Ectodermal cell (in vitro differentiated cells): ENCODE data around the gene TLL2.

Source experiments
- H3K27ac ChIP-seq: 2 replicates; pipeline ENCODE4 v1.7.0; 2013; ENCODE audit warnings: mild to moderate bottlenecking, low read depth, low read length; ENCODE audit not compliant: insufficient read depth, poor library complexity, severe bottlenecking
- H3K27me3 ChIP-seq: 2 replicates; pipeline ENCODE4 v1.7.0; 2013; ENCODE audit warnings: mild to moderate bottlenecking, low read length; ENCODE audit not compliant: insufficient read depth, control insufficient read depth, poor library complexity, severe bottlenecking
- H3K36me3 ChIP-seq: one replicate; pipeline ENCODE4 v1.7.0; 2013; ENCODE audit warnings: low read length; ENCODE audit not compliant: control insufficient read depth, insufficient read depth
- H3K4me1 ChIP-seq: one replicate; pipeline ENCODE4 v1.7.0; 2013; ENCODE audit warnings: low read length; ENCODE audit not compliant: control insufficient read depth, insufficient read depth
- H3K4me3 ChIP-seq: 2 replicates; pipeline ENCODE4 v1.7.0; 2013; ENCODE audit warnings: low read depth, low read length, control low read depth; ENCODE audit not compliant: insufficient read depth
- H3K9me3 ChIP-seq: 2 replicates; pipeline ENCODE4 v1.7.0; 2013; ENCODE audit warnings: mild to moderate bottlenecking, low read length, moderate library complexity; ENCODE audit not compliant: control insufficient read depth
- WGBS, 2 experiments: methylation state at CpG; one replicate each; pipeline ENCODE4 v1.1.7; 2013; ENCODE audit warnings: missing lambda C conversion rate in 2 of 2; 5-methylcytosine and 5-hydroxymethylcytosine counted together

TLL2 gene

DNA sequence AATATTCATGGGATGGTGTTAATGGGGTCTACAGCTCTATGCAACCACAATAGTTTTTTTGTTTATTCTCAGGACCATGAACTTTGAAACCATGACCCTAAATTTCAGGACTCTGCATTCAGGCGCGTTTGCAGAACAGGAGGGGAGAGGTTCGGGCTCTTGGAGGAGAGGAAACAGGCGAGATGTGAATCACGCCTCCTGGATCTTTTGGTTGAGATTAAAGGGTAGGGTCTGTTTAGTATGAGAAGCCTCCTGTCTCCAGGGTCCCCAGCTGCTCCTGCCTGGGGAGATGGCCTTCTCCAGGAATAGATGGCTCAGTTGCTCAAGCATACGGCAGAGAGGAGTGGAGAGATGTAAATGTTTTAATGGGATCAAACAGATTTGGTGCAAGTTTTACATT, 18.2 kb downstream of the TLL2 start:
- Histone ChIP-seq H3K27me3 (no peaks in the 10 kb centered on the region), H3K36me3 (no peaks in the 10 kb centered on the region), H3K27ac (no peak overlapping the region), H3K4me3 (no peak overlapping the region), H3K9me3 (no peaks in the 10 kb centered on the region), H3K4me1 (no peaks in the 10 kb centered on the region)
- 93 to 94% methylated on average over 6 of the region's 6 CpGs for WGBS, 2 experiments

- H3K4me1 ChIP-seq, result no peaks in the 10 kb centered on the region
- H3K27me3 ChIP-seq, result no peaks in the 10 kb centered on the region
- H3K27ac ChIP-seq, result no peak overlapping the region
- no peaks in the 10 kb centered on the region for H3K36me3 ChIP-seq
- WGBS, 2 experiments, result 91% methylated on average over 4 of the region's 4 CpGs
- H3K9me3 ChIP-seq, result no peaks in the 10 kb centered on the region
- H3K4me3 ChIP-seq, result no peak overlapping the region
These were observed 19.0 kb downstream of the TLL2 start for GRCh38 chr10:96494694-96495093.

DNA sequence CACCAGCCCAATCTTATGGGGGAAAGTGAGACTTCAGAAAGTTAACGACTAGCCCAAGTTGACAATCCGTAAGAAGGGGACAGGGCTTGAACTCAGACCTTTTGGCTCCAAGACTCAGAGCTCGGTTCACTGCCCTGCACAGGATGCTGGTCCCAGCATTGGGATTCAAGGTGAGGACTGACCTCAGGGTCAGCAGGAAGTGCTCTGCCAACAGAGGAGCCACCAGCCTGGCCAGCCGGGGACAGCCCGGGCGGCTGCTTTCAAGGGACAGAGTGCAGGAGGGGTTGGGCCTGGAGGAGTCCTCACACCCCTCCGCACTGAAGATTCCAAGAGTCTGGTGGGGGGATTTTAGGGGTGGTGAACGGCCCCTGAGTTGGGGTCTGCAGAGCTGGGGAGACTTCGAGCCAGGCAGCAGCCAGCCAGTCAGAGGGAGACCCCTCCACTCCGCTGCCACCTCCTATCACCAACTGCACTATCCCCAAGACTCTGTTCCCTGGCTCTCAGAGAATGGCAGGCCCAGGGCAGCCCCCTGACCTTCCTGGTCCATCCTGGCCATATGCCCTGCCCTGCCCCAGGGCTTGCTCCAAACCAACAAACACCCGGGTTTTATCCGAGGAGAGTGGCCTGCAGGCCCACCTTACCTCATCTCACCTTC, 19.7 kb downstream of the TLL2 start:
- H3K4me3 ChIP-seq, result no peak overlapping the region
- H3K27me3 ChIP-seq, result no peaks in the 10 kb centered on the region
- no peaks in the 10 kb centered on the region for H3K4me1 ChIP-seq
- H3K27ac ChIP-seq, result no peak overlapping the region
- WGBS, 2 experiments, result 93% methylated on average over 12 of the region's 12 CpGs
- H3K9me3 ChIP-seq, result no peaks in the 10 kb centered on the region
- no peaks in the 10 kb centered on the region for H3K36me3 ChIP-seq

GRCh38 chr10:96493254-96493653, 20.5 kb downstream of the TLL2 start:
- H3K4me1 ChIP-seq, result no peaks in the 10 kb centered on the region
- no peaks in the 10 kb centered on the region for H3K9me3 ChIP-seq
- 98 to 100% methylated on average over 2 of the region's 2 CpGs for WGBS, 2 experiments
- no peak overlapping the region for H3K4me3 ChIP-seq
- H3K27ac ChIP-seq, result no peak overlapping the region
- no peaks in the 10 kb centered on the region for H3K27me3 ChIP-seq
- H3K36me3 ChIP-seq, result no peaks in the 10 kb centered on the region

DNA sequence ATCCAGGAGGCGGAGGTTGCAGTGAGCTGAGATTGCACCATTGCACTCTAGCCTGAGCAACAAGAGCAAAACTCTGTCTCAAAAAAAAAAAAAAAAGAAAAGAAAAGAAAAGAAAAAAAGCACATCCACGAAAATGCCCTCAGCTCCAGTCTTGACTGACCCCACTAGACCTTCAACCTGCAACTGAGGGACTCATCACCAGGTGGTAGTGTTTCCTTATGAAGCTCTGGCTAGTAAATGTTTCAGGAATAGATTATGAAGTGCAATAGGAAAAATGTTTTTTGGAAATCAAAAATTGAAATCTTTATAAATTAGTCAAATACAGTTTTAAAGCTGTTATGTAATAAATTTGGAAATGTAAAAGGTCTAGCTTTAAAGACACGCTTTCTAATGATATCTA, 22.4 kb downstream of the TLL2 start:
- 86 to 89% methylated on average over 3 of the region's 3 CpGs for WGBS, 2 experiments

DNA sequence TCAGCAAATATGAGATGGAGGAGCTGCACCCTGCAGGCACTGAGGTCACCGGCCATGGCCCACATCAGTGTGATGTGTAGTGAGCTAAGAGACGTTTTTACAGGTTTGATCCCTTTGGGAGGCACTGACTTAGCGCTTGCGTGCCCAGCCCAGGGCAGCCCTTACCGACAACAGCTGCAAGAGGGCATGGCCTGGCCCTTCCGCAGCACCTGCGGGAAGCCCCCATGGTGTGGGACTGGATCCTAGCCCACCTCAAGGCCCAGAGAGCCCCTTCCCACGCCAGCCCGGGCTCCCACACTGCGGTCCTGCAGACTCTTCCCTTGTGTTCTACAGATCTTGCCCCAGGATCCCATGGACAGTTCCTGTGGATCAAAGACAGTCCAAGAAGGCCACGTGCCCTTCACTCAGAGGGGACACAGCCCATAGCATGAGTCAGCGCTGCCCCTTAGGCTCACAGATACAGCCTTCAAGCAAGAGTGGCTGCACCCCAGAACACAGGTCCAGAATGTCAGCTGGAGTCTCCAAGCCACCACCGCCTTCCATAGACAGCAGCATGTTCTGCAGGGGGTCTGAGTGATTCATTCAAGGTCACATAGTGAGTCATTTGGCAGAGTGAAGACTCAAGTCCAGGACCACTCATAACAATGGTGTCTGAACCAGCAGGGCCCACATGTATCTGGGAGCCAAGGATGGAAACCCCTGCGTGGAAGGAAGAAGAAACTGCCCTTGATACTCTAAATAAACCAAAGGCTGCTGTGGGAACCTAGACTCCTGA, 25.4 kb downstream of the TLL2 start:
- WGBS, 2 experiments, result 92 to 94% methylated on average over 14 of the region's 14 CpGs
- H3K36me3 ChIP-seq, result no peaks in the 10 kb centered on the region
- no peak overlapping the region for H3K27ac ChIP-seq
- H3K27me3 ChIP-seq, result no peaks in the 10 kb centered on the region
- no peak overlapping the region for H3K4me3 ChIP-seq
- no peaks in the 10 kb centered on the region for H3K4me1 ChIP-seq
- H3K9me3 ChIP-seq, result no peaks in the 10 kb centered on the region

More for the DNA sequence above, 22.4 kb downstream of the TLL2 start:
- Histone ChIP-seq H3K9me3 (no peaks in the 10 kb centered on the region), H3K4me1 (no peaks in the 10 kb centered on the region), H3K36me3 (no peaks in the 10 kb centered on the region), H3K27me3 (no peaks in the 10 kb centered on the region), H3K4me3 (no peak overlapping the region), H3K27ac (no peak overlapping the region)

DNA sequence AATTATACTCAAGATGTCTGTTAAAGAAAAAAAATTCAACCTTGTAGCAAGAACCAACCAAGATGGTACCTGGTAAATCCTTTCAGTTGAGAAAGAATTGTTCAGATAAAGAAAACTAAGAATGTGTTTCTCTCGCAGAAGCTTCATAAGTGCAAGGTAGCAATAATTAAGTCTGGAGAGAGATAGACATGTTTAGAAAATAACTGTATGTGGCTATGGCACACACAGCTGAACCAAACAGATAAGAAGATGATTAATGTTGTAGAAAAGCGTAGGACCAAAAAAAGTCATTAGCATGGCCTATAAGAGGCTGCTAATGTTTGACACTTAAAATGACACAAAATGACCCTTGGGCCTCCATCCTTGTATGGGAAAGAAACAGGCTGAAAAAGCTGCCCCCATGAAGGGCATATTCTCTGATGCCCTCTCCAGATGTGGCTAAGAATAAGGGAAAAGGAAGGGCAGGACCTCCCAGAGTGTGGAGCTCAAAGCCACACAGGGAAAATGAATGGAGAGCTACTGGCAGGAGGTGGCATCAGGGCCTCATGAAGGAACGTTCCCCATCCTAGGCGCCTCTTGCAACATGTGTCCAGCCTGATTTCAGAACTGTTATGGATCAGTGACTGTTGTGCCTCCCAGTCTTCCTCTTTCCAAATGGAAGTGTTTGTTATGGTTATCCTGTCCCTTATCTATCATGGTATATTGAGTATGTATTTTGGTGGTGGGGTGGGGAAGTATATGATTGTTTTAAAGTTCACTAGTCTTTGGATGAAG, 30.7 kb downstream of the TLL2 start:
- Histone ChIP-seq H3K36me3 (no peaks in the 10 kb centered on the region), H3K9me3 (no peaks in the 10 kb centered on the region), H3K27me3 (no peaks in the 10 kb centered on the region), H3K4me3 (no peak overlapping the region), H3K4me1 (no peaks in the 10 kb centered on the region), H3K27ac (no peak overlapping the region)
- WGBS, 2 experiments, result 68 to 69% methylated on average over 4 of the region's 4 CpGs

- H3K9me3 ChIP-seq, result no peaks in the 10 kb centered on the region
- no peak overlapping the region for H3K4me3 ChIP-seq
- 86% methylated on average over 9 of the region's 9 CpGs for WGBS, 2 experiments
- H3K27ac ChIP-seq, result no peak overlapping the region
- H3K36me3 ChIP-seq, result no peaks in the 10 kb centered on the region
- peaks cover 8% of the 10 kb centered on the region for H3K4me1 ChIP-seq
- peaks cover 2% of the 10 kb centered on the region for H3K27me3 ChIP-seq
These were observed 35.4 kb downstream of the TLL2 start for GRCh38 chr10:96478355-96478754.

GRCh38 chr10:96473866-96474265, 39.9 kb downstream of the TLL2 start:
- Histone ChIP-seq H3K27ac (no peak overlapping the region), H3K4me3 (no peak overlapping the region), H3K4me1 (peaks cover 10% of the 10 kb centered on the region), H3K36me3 (no peaks in the 10 kb centered on the region), H3K27me3 (peaks cover 26% of the 10 kb centered on the region), H3K9me3 (no peaks in the 10 kb centered on the region)
- 60 to 70% methylated on average over 9 of the region's 9 CpGs for WGBS, 2 experiments

DNA sequence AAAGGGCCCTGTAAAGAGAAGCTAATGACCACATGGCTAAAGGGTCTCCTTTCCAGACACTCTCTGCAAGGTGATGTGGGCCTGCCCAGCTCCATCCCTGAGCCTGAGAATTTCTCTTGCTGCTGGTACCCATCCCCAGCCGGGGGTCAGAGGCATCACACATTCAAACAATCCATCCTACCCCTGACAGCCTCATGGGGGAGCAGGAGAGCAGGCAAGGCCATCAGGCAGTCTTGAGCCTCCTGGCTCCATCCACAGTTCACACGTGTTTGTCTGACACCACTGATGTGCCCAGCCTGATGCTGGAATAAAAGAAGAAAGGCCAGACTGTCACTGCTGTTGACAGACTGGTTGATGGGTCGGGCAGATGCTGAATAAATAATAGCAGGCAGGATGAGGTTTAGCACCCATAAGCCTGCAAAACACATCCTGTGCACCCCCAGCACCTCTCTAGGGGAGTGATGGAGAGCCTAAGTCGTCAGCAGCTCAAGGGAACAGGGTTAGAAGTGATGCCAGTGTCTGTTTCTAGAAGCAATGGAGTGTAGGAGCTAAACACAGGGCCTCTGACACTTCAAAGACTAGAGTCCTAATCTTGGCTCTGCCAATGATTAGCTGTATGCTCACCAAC, 43.5 kb downstream of the TLL2 start:
- Histone ChIP-seq H3K36me3 (no peaks in the 10 kb centered on the region), H3K4me1 (peaks cover 12% of the 10 kb centered on the region), H3K9me3 (no peaks in the 10 kb centered on the region), H3K27ac (no peak overlapping the region), H3K27me3 (peaks cover 26% of the 10 kb centered on the region), H3K4me3 (no peak overlapping the region)
- WGBS, 2 experiments, result 37 to 40% methylated on average over 4 of the region's 4 CpGs
